ENCODE measurements around the gene COMT. TPM values are rescaled to one million over a fixed set of nuclear protein-coding genes. Genes with fewer than 3 reads are reported as not detected.

The COMT gene
- total and polyA plus RNA-seq, 5 donors from 2014 or later = 27.3 to 106 (median 93.0) TPM

- H3K4me3 Mint-ChIP-seq = no peak overlapping the region
- H3K9me3 Mint-ChIP-seq = no peaks in the 10 kb centered on the region
- H3K4me3 ChIP-seq (ENCODE audit: low read depth, low read length) = no peak overlapping the region
- no peak overlapping the region for H3K27ac ChIP-seq (ENCODE audit: insufficient read depth, low read length, poor library complexity, severe bottlenecking)
- H3K4me1 Mint-ChIP-seq = peaks cover 18 to 46% (median 29%) of the 10 kb centered on the region in 4 donors
- H3K4me1 ChIP-seq (ENCODE audit: control insufficient read depth, insufficient read depth, low read length, poor library complexity, severe bottlenecking) = peaks cover 13% of the 10 kb centered on the region
- no peaks in the 10 kb centered on the region for H3K9me3 ChIP-seq (ENCODE audit: control insufficient read depth in 2 of 2, low read length in 2 of 2)
- no peak overlapping the region for H3K27ac Mint-ChIP-seq
- H3K36me3 ChIP-seq (ENCODE audit: control insufficient read depth, insufficient read depth, low read length) = peaks cover 9% of the 10 kb centered on the region
- H3K27me3 ChIP-seq (ENCODE audit: control insufficient read depth, insufficient read depth, low read length) = no peaks in the 10 kb centered on the region
- ATAC-seq (ENCODE audit: low read depth in 2 of 2) (no peak), DNase-seq (no peak)
- H3K27me3 Mint-ChIP-seq = no peaks in the 10 kb centered on the region
- peaks cover 9% of the 10 kb centered on the region for H3K36me3 Mint-ChIP-seq
These were observed 6.6 kb downstream of the COMT start for GRCh38 chr22:19948057-19948760.

- peaks cover 14 to 29% (median 19%) of the 10 kb centered on the region in 4 donors for H3K4me1 Mint-ChIP-seq
- ATAC-seq (ENCODE audit: low read depth in 2 of 2) (no peak), DNase-seq (no peak)
- Histone ChIP-seq H3K9me3 (ENCODE audit: control insufficient read depth in 2 of 2, low read length in 2 of 2) (no peaks in the 10 kb centered on the region), H3K4me3 (ENCODE audit: low read depth, low read length) (no peak overlapping the region), H3K36me3 (ENCODE audit: control insufficient read depth, insufficient read depth, low read length) (peaks cover 9% of the 10 kb centered on the region), H3K4me1 (ENCODE audit: control insufficient read depth, insufficient read depth, low read length, poor library complexity, severe bottlenecking) (peaks cover 5% of the 10 kb centered on the region), H3K27me3 (ENCODE audit: control insufficient read depth, insufficient read depth, low read length) (no peaks in the 10 kb centered on the region), H3K27ac (ENCODE audit: insufficient read depth, low read length, poor library complexity, severe bottlenecking) (no peak overlapping the region)
- no peaks in the 10 kb centered on the region for H3K9me3 Mint-ChIP-seq
- H3K4me3 Mint-ChIP-seq = peak overlapping the region in 1 of 4 donors; percentile 47
- no peaks in the 10 kb centered on the region for H3K27me3 Mint-ChIP-seq
- H3K36me3 Mint-ChIP-seq = peaks cover 9% of the 10 kb centered on the region
- H3K27ac Mint-ChIP-seq = no peak overlapping the region
These were observed 9.8 kb downstream of the COMT start for GRCh38 chr22:19951346-19951745.

- H3K36me3 ChIP-seq (ENCODE audit: control insufficient read depth, insufficient read depth, low read length) = peaks cover 9% of the 10 kb centered on the region
- DNase-seq (peak in 1 of 3 donors; percentile 19), ATAC-seq (ENCODE audit: low read depth in 2 of 2) (peak; percentile 27 to 28)
- peaks cover 5% of the 10 kb centered on the region for H3K36me3 Mint-ChIP-seq
- H3K27ac ChIP-seq (ENCODE audit: insufficient read depth, low read length, poor library complexity, severe bottlenecking) = no peak overlapping the region
- no peaks in the 10 kb centered on the region for H3K27me3 ChIP-seq (ENCODE audit: control insufficient read depth, insufficient read depth, low read length)
- H3K9me3 ChIP-seq (ENCODE audit: control insufficient read depth in 2 of 2, low read length in 2 of 2) = no peaks in the 10 kb centered on the region
- no peaks in the 10 kb centered on the region for H3K4me1 ChIP-seq (ENCODE audit: control insufficient read depth, insufficient read depth, low read length, poor library complexity, severe bottlenecking)
- no peaks in the 10 kb centered on the region for H3K9me3 Mint-ChIP-seq
- no peak overlapping the region for H3K4me3 Mint-ChIP-seq
- H3K27me3 Mint-ChIP-seq = no peaks in the 10 kb centered on the region
- H3K27ac Mint-ChIP-seq = no peak overlapping the region
- H3K4me1 Mint-ChIP-seq = peaks cover 4 to 23% (median 6%) of the 10 kb centered on the region in 4 donors
- H3K4me3 ChIP-seq (ENCODE audit: low read depth, low read length) = no peak overlapping the region
These were observed 13.9 kb downstream of the COMT start for GRCh38 chr22:19955241-19956128.

- H3K27me3 ChIP-seq (ENCODE audit: control insufficient read depth, insufficient read depth, low read length) = no peaks in the 10 kb centered on the region
- Mint-ChIP-seq H3K4me1 (peaks cover 0 to 22% (median 4%) of the 10 kb centered on the region in 4 donors), H3K4me3 (no peak overlapping the region), H3K9me3 (no peaks in the 10 kb centered on the region), H3K27ac (no peak overlapping the region), H3K27me3 (no peaks in the 10 kb centered on the region), H3K36me3 (no peaks in the 10 kb centered on the region)
- no peak for ATAC-seq (ENCODE audit: low read depth in 2 of 2)
- DNase-seq = no peak
- H3K4me1 ChIP-seq (ENCODE audit: control insufficient read depth, insufficient read depth, low read length, poor library complexity, severe bottlenecking) = no peaks in the 10 kb centered on the region
- H3K4me3 ChIP-seq (ENCODE audit: low read depth, low read length) = no peak overlapping the region
- H3K9me3 ChIP-seq (ENCODE audit: control insufficient read depth in 2 of 2, low read length in 2 of 2) = no peaks in the 10 kb centered on the region
- no peak overlapping the region for H3K27ac ChIP-seq (ENCODE audit: insufficient read depth, low read length, poor library complexity, severe bottlenecking)
- H3K36me3 ChIP-seq (ENCODE audit: control insufficient read depth, insufficient read depth, low read length) = no peaks in the 10 kb centered on the region
These were observed 15.9 kb downstream of the COMT start for GRCh38 chr22:19957445-19957844.

GRCh38 chr22:19958083-19959042 lies 16.8 kb downstream of the COMT start:
- H3K4me3 ChIP-seq (ENCODE audit: low read depth, low read length) = no peak overlapping the region
- no peak for ATAC-seq (ENCODE audit: low read depth in 2 of 2)
- H3K4me3 Mint-ChIP-seq = no peak overlapping the region
- peaks cover 0 to 25% (median 4%) of the 10 kb centered on the region in 4 donors for H3K4me1 Mint-ChIP-seq
- no peaks in the 10 kb centered on the region for H3K9me3 Mint-ChIP-seq
- no peaks in the 10 kb centered on the region for H3K36me3 Mint-ChIP-seq
- H3K27me3 Mint-ChIP-seq = no peaks in the 10 kb centered on the region
- H3K27me3 ChIP-seq (ENCODE audit: control insufficient read depth, insufficient read depth, low read length) = no peaks in the 10 kb centered on the region
- H3K9me3 ChIP-seq (ENCODE audit: control insufficient read depth in 2 of 2, low read length in 2 of 2) = no peaks in the 10 kb centered on the region
- H3K36me3 ChIP-seq (ENCODE audit: control insufficient read depth, insufficient read depth, low read length) = no peaks in the 10 kb centered on the region
- DNase-seq = no peak
- no peak overlapping the region for H3K27ac Mint-ChIP-seq
- no peak overlapping the region for H3K27ac ChIP-seq (ENCODE audit: insufficient read depth, low read length, poor library complexity, severe bottlenecking)
- no peaks in the 10 kb centered on the region for H3K4me1 ChIP-seq (ENCODE audit: control insufficient read depth, insufficient read depth, low read length, poor library complexity, severe bottlenecking)

- Histone ChIP-seq H3K27me3 (ENCODE audit: control insufficient read depth, insufficient read depth, low read length) (no peaks in the 10 kb centered on the region), H3K27ac (ENCODE audit: insufficient read depth, low read length, poor library complexity, severe bottlenecking) (no peak overlapping the region), H3K9me3 (ENCODE audit: control insufficient read depth in 2 of 2, low read length in 2 of 2) (no peaks in the 10 kb centered on the region), H3K4me1 (ENCODE audit: control insufficient read depth, insufficient read depth, low read length, poor library complexity, severe bottlenecking) (no peaks in the 10 kb centered on the region), H3K36me3 (ENCODE audit: control insufficient read depth, insufficient read depth, low read length) (no peaks in the 10 kb centered on the region), H3K4me3 (ENCODE audit: low read depth, low read length) (no peak overlapping the region)
- no peaks in the 10 kb centered on the region for H3K27me3 Mint-ChIP-seq
- H3K4me1 Mint-ChIP-seq = peaks cover 0 to 22% (median 4%) of the 10 kb centered on the region in 4 donors
- H3K4me3 Mint-ChIP-seq = no peak overlapping the region
- no peak for DNase-seq
- no peaks in the 10 kb centered on the region for H3K36me3 Mint-ChIP-seq
- ATAC-seq (ENCODE audit: low read depth in 2 of 2) = no peak
- no peaks in the 10 kb centered on the region for H3K9me3 Mint-ChIP-seq
- no peak overlapping the region for H3K27ac Mint-ChIP-seq
These were observed 17.5 kb downstream of the COMT start for GRCh38 chr22:19959043-19959586.
